B cell (primary cell): ENCODE measurements around the gene C20orf141. TPM values are rescaled to one million over a fixed set of nuclear protein-coding genes. Genes with fewer than 3 reads are reported as not detected.

Source experiments
- ATAC-seq: fragments of 200-7000 bp; cut with Tn5 transposase; one replicate; pipeline ENCODE4 v1.10.0; 2021; ENCODE audit warnings: low read depth, mild to moderate bottlenecking, moderate number of reproducible peaks, moderate library complexity
- CTCF ChIA-PET: fragments of 350-600 bp; sonication (Branson Sonifier 250); formaldehyde crosslinking; loops from one replicate; lab custom pipeline; 2021; ENCODE audit warnings: antibody characterized with exemption, inconsistent platforms; lab: Charles Lee
- POLR2A ChIA-PET: fragments of 350-600 bp; sonication (Branson Sonifier 250); formaldehyde crosslinking; loops from one replicate; lab custom pipeline; 2021; ENCODE audit warnings: antibody characterized with exemption; lab: Charles Lee
- DNase-seq: peaks from one replicate; pipeline ENCODE4 v3.0.0; 2013
- H2AFZ ChIP-seq: 2 replicates; pipeline ENCODE4 v1.6.1; 2012; ENCODE audit warnings: mild to moderate bottlenecking, low read depth, low read length; ENCODE audit not compliant: insufficient read depth, poor library complexity, severe bottlenecking
- H3K27ac ChIP-seq, 2 donors: 1 replicate in 1 of 2; 2 replicates in 1 of 2; pipeline ENCODE4 v1.5.1; 2012 to 2013; ENCODE audit warnings: low read length in 2 of 2, mild to moderate bottlenecking in 2 of 2, moderate library complexity in 1 of 2
- H3K27me3 ChIP-seq, 4 experiments: fragments of 200-600 bp in 1 of 4; sonication (generic) in 1 of 4; replicated peaks in 1 of 4; 1 replicate in 2 of 4; 2 replicates in 2 of 4; pipeline versions ENCODE4 v1.6.1 to v1.7.0; 2013 to 2016; ENCODE audit warnings: low read length in 3 of 4, mild to moderate bottlenecking in 2 of 4, mixed read lengths in 1 of 4, moderate library complexity in 1 of 4; ENCODE audit not compliant: insufficient read depth in 4 of 4, control insufficient read depth in 3 of 4; ENCODE audit errors: control extremely low read depth in 1 of 4
- H3K36me3 ChIP-seq, 2 experiments: replicated peaks in 1 of 2; 1 replicate in 1 of 2; 2 replicates in 1 of 2; pipeline versions ENCODE4 v1.6.1 to v1.7.1; 2013; ENCODE audit warnings: low read length in 1 of 2; ENCODE audit not compliant: insufficient read depth in 2 of 2, control insufficient read depth in 1 of 2; ENCODE audit errors: control extremely low read depth in 1 of 2, extremely low read depth in 1 of 2
- H3K4me1 ChIP-seq, 2 donors: fragments of 200-600 bp in 1 of 2; sonication (generic) in 1 of 2; 1 replicate in 1 of 2; 2 replicates in 1 of 2; pipeline versions ENCODE4 v1.5.1 to v1.6.1; 2013 to 2017; ENCODE audit warnings: low read length in 2 of 2; ENCODE audit not compliant: control insufficient read depth in 2 of 2, insufficient read depth in 2 of 2
- H3K4me2 ChIP-seq: replicated peaks from 2 replicates; pipeline ENCODE3; 2012; ENCODE audit warnings: mild to moderate bottlenecking, low read depth, low read length; ENCODE audit not compliant: poor library complexity, severe bottlenecking
- H3K4me3 ChIP-seq, 5 experiments: fragments of 200-600 bp in 1 of 5; sonication (generic) in 1 of 5; 1 replicate in 3 of 5; 2 replicates in 2 of 5; pipeline versions ENCODE4 v1.5.1 to v1.7.0; 2011 to 2016; ENCODE audit warnings: low read length in 4 of 5, mild to moderate bottlenecking in 4 of 5, low read depth in 2 of 5, control low read depth in 1 of 5, moderate library complexity in 1 of 5; ENCODE audit not compliant: insufficient read depth in 1 of 5; ENCODE audit errors: control extremely low read depth in 1 of 5, extremely low read depth in 1 of 5
- H3K79me2 ChIP-seq: fragments of 200-600 bp; sonication (generic); one replicate; pipeline ENCODE4 v1.6.0; 2016; ENCODE audit warnings: low read length; ENCODE audit not compliant: control insufficient read depth, insufficient read depth
- H3K9ac ChIP-seq: fragments of 200-600 bp; sonication (generic); 2 replicates; pipeline ENCODE4 v1.6.1; 2017; ENCODE audit warnings: mild to moderate bottlenecking, low read length, moderate library complexity
- H3K9me3 ChIP-seq, 3 donors: one replicate each; pipeline versions ENCODE4 v1.6.1 to v1.7.1; 2013; ENCODE audit warnings: low read length in 2 of 3; ENCODE audit not compliant: control insufficient read depth in 2 of 3, insufficient read depth in 1 of 3; ENCODE audit errors: control extremely low read depth in 1 of 3
- H4K20me1 ChIP-seq: 2 replicates; pipeline ENCODE4 v1.6.0; 2012; ENCODE audit warnings: mild to moderate bottlenecking, low read length; ENCODE audit not compliant: insufficient read depth, control insufficient read depth, poor library complexity, severe bottlenecking
- H3K27ac Mint-ChIP-seq: one replicate; pipeline ENCODE4 v1.8.0; 2021; ENCODE audit warnings: mixed read lengths
- H3K27me3 Mint-ChIP-seq: one replicate; pipeline ENCODE4 v1.8.0; 2021; ENCODE audit warnings: mixed read lengths
- H3K4me1 Mint-ChIP-seq: one replicate; pipeline ENCODE4 v1.8.0; 2021; ENCODE audit warnings: mixed read lengths
- H3K4me3 Mint-ChIP-seq: one replicate; pipeline ENCODE4 v1.8.0; 2021; ENCODE audit warnings: mixed read lengths
- H3K9me3 Mint-ChIP-seq: one replicate; pipeline ENCODE4 v1.8.0; 2022; ENCODE audit warnings: mixed read lengths; ENCODE audit not compliant: insufficient read depth
- EZH2 ChIP-seq: IDR thresholded peaks from 2 replicates; pipeline ENCODE4 v1.6.1; 2012; ENCODE audit warnings: borderline replicate concordance, low read depth, mild to moderate bottlenecking, moderate library complexity, low read length; ENCODE audit not compliant: insufficient read depth, poor library complexity, severe bottlenecking
- WGBS: methylation state at CpG from one replicate; pipeline ENCODE4 v1.1.5; 2013; ENCODE audit warnings: missing lambda C conversion rate; ENCODE audit not compliant: insufficient coverage; 5-methylcytosine and 5-hydroxymethylcytosine counted together
- intact Hi-C: fragments of 100-400 bp; cut with micrococcal nuclease; formaldehyde crosslinking; loops from one replicate; pipeline ENCODE4 v1.10.0; 2022
- polyA plus RNA-seq: library from polyadenylated mRNA; depleted of rRNA; stranded (reverse); fragments of >200 nt; gene quantifications from 2 replicates; pipeline ENCODE4 v1.2.3, GENCODE V29; 2012
- total RNA-seq, 2 donors: library from RNA; stranded (reverse); fragments of 120-200 nt in 1 of 2; gene quantifications; 1 replicate in 1 of 2; 2 replicates in 1 of 2; pipeline versions ENCODE4 v1.2.3 to v1.2.4, GENCODE V29; 2013 to 2022
- TF ChIP-seq, protein P1 (sequence below): fragments of 200-600 bp; IDR thresholded peaks from one replicate; pipeline ENCODE4 v1.8.0; 2022; ENCODE audit warnings: antibody characterized with exemption, mild to moderate bottlenecking

The C20orf141 gene
- total and polyA plus RNA-seq, 2 donors (not counting 1 experiment from before 2014, with no cell fraction given), result not detected

- DNase-seq, result no peak
- no peak overlapping the region for H3K4me2 ChIP-seq
- ATAC-seq, result no peak
- no peak overlapping the region for H3K9ac ChIP-seq
- no peaks in the 10 kb centered on the region for H3K79me2 ChIP-seq
- H3K9me3 Mint-ChIP-seq, result peaks cover 5% of the 10 kb centered on the region
- no CpG with 5 or more reads among the region's 1 CpG for WGBS
- H3K4me1 ChIP-seq, result no peaks in the 10 kb centered on the region
- POLR2A ChIA-PET, result no interaction called here
- H3K4me1 Mint-ChIP-seq, result no peaks in the 10 kb centered on the region
- CTCF ChIA-PET, result no interaction called here
- H4K20me1 ChIP-seq, result no peaks in the 10 kb centered on the region
- no peaks in the 10 kb centered on the region for H3K36me3 ChIP-seq
- peaks cover 5 to 7% (median 6%) of the 10 kb centered on the region in 3 donors for H3K9me3 ChIP-seq
- H3K27ac Mint-ChIP-seq, result no peak overlapping the region
- intact Hi-C loops, result no loop called here
- no peak overlapping the region for H3K4me3 Mint-ChIP-seq
- no peak overlapping the region for H3K4me3 ChIP-seq
- peaks cover 0 to 23% (median 9%) of the 10 kb centered on the region in 4 experiments for H3K27me3 ChIP-seq
- no peak overlapping the region for H3K27ac ChIP-seq
- peaks cover 52% of the 10 kb centered on the region for H3K27me3 Mint-ChIP-seq
- H2AFZ ChIP-seq, result no peak overlapping the region
- no peak for TF ChIP-seq EZH2
- TF ChIP-seq, protein P1, sequence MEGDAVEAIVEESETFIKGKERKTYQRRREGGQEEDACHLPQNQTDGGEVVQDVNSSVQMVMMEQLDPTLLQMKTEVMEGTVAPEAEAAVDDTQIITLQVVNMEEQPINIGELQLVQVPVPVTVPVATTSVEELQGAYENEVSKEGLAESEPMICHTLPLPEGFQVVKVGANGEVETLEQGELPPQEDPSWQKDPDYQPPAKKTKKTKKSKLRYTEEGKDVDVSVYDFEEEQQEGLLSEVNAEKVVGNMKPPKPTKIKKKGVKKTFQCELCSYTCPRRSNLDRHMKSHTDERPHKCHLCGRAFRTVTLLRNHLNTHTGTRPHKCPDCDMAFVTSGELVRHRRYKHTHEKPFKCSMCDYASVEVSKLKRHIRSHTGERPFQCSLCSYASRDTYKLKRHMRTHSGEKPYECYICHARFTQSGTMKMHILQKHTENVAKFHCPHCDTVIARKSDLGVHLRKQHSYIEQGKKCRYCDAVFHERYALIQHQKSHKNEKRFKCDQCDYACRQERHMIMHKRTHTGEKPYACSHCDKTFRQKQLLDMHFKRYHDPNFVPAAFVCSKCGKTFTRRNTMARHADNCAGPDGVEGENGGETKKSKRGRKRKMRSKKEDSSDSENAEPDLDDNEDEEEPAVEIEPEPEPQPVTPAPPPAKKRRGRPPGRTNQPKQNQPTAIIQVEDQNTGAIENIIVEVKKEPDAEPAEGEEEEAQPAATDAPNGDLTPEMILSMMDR, result no peak
These were observed 711 bp upstream of the C20orf141 start for GRCh38 chr20:2814076-2814475.

DNA sequence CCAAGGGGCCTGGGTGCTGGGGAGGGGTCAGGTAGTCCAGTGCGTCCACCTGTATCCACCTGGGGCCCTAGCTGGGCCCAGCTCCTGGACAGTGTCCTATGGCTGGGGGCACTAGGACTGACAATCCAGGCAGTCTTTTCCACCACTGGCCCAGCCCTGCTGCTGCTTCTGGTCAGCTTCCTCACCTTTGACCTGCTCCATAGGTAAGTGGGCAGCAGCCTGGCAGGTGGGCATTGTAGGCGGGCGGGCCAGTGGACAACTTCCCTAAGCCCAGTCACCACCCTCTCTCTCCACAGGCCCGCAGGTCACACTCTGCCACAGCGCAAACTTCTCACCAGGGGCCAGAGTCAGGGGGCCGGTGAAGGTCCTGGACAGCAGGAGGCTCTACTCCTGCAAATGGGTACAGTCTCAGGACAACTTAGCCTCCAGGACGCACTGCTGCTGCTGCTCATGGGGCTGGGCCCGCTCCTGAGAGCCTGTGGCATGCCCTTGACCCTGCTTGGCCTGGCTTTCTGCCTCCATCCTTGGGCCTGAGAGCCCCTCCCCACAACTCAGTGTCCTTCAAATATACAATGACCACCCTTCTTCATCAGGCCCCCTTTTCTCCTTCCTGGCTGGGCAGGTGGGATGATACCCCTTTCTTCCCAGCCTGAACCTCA is 584 bp downstream of the C20orf141 start:
- H3K79me2 ChIP-seq, result no peaks in the 10 kb centered on the region
- ATAC-seq (no peak), DNase-seq (no peak)
- H3K4me2 ChIP-seq, result no peak overlapping the region
- peaks cover 5 to 7% (median 6%) of the 10 kb centered on the region in 3 donors for H3K9me3 ChIP-seq
- POLR2A ChIA-PET, result no interaction called here
- intact Hi-C loops, result no loop called here
- CTCF ChIA-PET, result no interaction called here
- WGBS, result 87% methylated on average over 8 of the region's 8 CpGs
- H3K9me3 Mint-ChIP-seq, result peaks cover 5% of the 10 kb centered on the region
- peaks cover 4% of the 10 kb centered on the region for H3K4me1 Mint-ChIP-seq
- H3K27ac Mint-ChIP-seq, result no peak overlapping the region
- H4K20me1 ChIP-seq, result no peaks in the 10 kb centered on the region
- H3K27me3 ChIP-seq, result peaks cover 0 to 36% (median 13%) of the 10 kb centered on the region in 4 experiments
- H3K27ac ChIP-seq, result no peak overlapping the region
- no peak overlapping the region for H3K4me3 ChIP-seq
- TF ChIP-seq, protein P1, result no peak
- TF ChIP-seq EZH2, result no peak
- peaks cover 60% of the 10 kb centered on the region for H3K27me3 Mint-ChIP-seq
- H3K36me3 ChIP-seq, result no peaks in the 10 kb centered on the region
- H2AFZ ChIP-seq, result no peak overlapping the region
- H3K4me1 ChIP-seq, result no peaks in the 10 kb centered on the region
- H3K4me3 Mint-ChIP-seq, result no peak overlapping the region
- H3K9ac ChIP-seq, result no peak overlapping the region
